ENCODE data around the gene TEAD4. TPM values are rescaled to one million over a fixed set of nuclear protein-coding genes. Genes with fewer than 3 reads are reported as not detected.

The TEAD4 gene
- total and polyA plus RNA-seq, 4 donors, result 0.79 to 3.8 (median 2.8) TPM

GRCh38 chr12:2959505-2960389, 550 bp downstream of the TEAD4 start:
- DNase-seq (ENCODE audit: low spot score), result no peak
- 4% methylated on average over 104 of the region's 104 CpGs for WGBS
- H3K4me1 ChIP-seq (ENCODE audit: control insufficient read depth in 4 of 4, insufficient read depth in 4 of 4, low read length in 3 of 4), result peaks cover 2 to 17% (median 8%) of the 10 kb centered on the region in 4 donors

GRCh38 chr12:2960390-2960956, 1.3 kb downstream of the TEAD4 start:
- Histone ChIP-seq H3K27ac (ENCODE audit: low read depth in 1 of 2, low read length in 2 of 2) (peak overlapping the region in 1 of 2 donors; percentile 9), H3K4me3 (ENCODE audit: low read depth in 1 of 3, low read length in 3 of 3) (peak overlapping the region; percentile 2 to 64 (median 2)), H3K36me3 (ENCODE audit: control insufficient read depth in 4 of 4, insufficient read depth in 3 of 4, low read depth in 1 of 4, low read length in 3 of 4) (no peaks in the 10 kb centered on the region), H3K4me1 (ENCODE audit: control insufficient read depth in 4 of 4, insufficient read depth in 4 of 4, low read length in 3 of 4) (peaks cover 2 to 17% (median 8%) of the 10 kb centered on the region in 4 donors), H3K9ac (ENCODE audit: low read depth in 1 of 2, low read length in 2 of 2) (peak overlapping the region in 1 of 2 donors; percentile 43), H3K9me3 (ENCODE audit: control insufficient read depth in 4 of 4, low read length in 3 of 4) (no peaks in the 10 kb centered on the region), H3K27me3 (ENCODE audit: control insufficient read depth in 4 of 4, insufficient read depth in 4 of 4, low read length in 3 of 4) (peaks cover 0 to 11% (median 3%) of the 10 kb centered on the region in 4 donors)
- DNase-seq (ENCODE audit: low spot score), result no peak
- TF ChIP-seq ZBTB33 (IDR thresholded peaks at IDR 0.05) (no peak), TAF1 (conservative IDR thresholded peaks at IDR 0.05) (no peak), FOXA2 (IDR thresholded peaks at IDR 0.05) (no peak), GABPA (IDR thresholded peaks at IDR 0.05 in 1 of 2, conservative IDR thresholded peaks at IDR 0.05 in 1 of 2) (no peak), ATF3 (IDR thresholded peaks at IDR 0.05) (no peak), SP1 (IDR thresholded peaks at IDR 0.05) (no peak), RXRA (IDR thresholded peaks at IDR 0.05) (no peak), JUND (IDR thresholded peaks at IDR 0.05) (no peak), YY1 (IDR thresholded peaks at IDR 0.05) (no peak)
- 28% methylated on average over 18 of the region's 18 CpGs for WGBS

More at GRCh38 chr12:2959505-2960389, 550 bp downstream of the TEAD4 start:
- Histone ChIP-seq H3K36me3 (ENCODE audit: control insufficient read depth in 4 of 4, insufficient read depth in 3 of 4, low read depth in 1 of 4, low read length in 3 of 4) (no peaks in the 10 kb centered on the region), H3K9ac (ENCODE audit: low read depth in 1 of 2, low read length in 2 of 2) (no peak overlapping the region), H3K27ac (ENCODE audit: low read depth in 1 of 2, low read length in 2 of 2) (peak overlapping the region; percentile 9 to 60), H3K9me3 (ENCODE audit: control insufficient read depth in 4 of 4, low read length in 3 of 4) (no peaks in the 10 kb centered on the region), H3K4me3 (ENCODE audit: low read depth in 1 of 3, low read length in 3 of 3) (peak overlapping the region; percentile 36 to 64 (median 63)), H3K27me3 (ENCODE audit: control insufficient read depth in 4 of 4, insufficient read depth in 4 of 4, low read length in 3 of 4) (peaks cover 0 to 11% (median 3%) of the 10 kb centered on the region in 4 donors)
- TF ChIP-seq EGR1 (IDR thresholded peaks at IDR 0.05; ENCODE audit: low read depth in 2 of 2) (no peak), ATF3 (IDR thresholded peaks at IDR 0.05) (no peak), HNF4A (conservative IDR thresholded peaks at IDR 0.05) (no peak), TAF1 (conservative IDR thresholded peaks at IDR 0.05) (no peak), REST (IDR thresholded peaks at IDR 0.05) (no peak), FOXA1 (IDR thresholded peaks at IDR 0.05) (no peak), JUND (IDR thresholded peaks at IDR 0.05) (no peak), NR2F2 (IDR thresholded peaks at IDR 0.05) (no peak), MAX (IDR thresholded peaks at IDR 0.05) (no peak), YY1 (IDR thresholded peaks at IDR 0.05) (no peak), SP1 (IDR thresholded peaks at IDR 0.05) (no peak)

All from liver (tissue), 9 donors.